NCI-H748 (cell line): Measurements from ENCODE around the gene FNBP1L.

Source experiments
- DNase-seq: peaks from one replicate; lab custom pipeline; 2025; ENCODE audit not compliant: unreplicated experiment; lab: John Stamatoyannopoulos, UW

The FNBP1L gene

GRCh38 chr1:93447481-93448291, at the start of gene FNBP1L:
FNBP1L (plus strand) TSS chr1:93448118; CDS start chr1:93448282, 164 bp downstream.
- peak; percentile 87 for DNase-seq

- no peak for DNase-seq
Observed at GRCh38 chr1:93399781-93400180, 48.1 kb upstream of the FNBP1L start.

- no peak for DNase-seq
Observed at GRCh38 chr1:93408203-93408602, 39.7 kb upstream of the FNBP1L start.

GRCh38 chr1:93411000-93411399, 36.9 kb upstream of the FNBP1L start:
- no peak for DNase-seq

GRCh38 chr1:93414749-93415148, 33.2 kb upstream of the FNBP1L start:
- no peak for DNase-seq

GRCh38 chr1:93415296-93415695, 32.6 kb upstream of the FNBP1L start:
- DNase-seq, result no peak

- DNase-seq, result no peak
Observed at GRCh38 chr1:93416183-93416582, 31.7 kb upstream of the FNBP1L start.

GRCh38 chr1:93419344-93419743, 28.6 kb upstream of the FNBP1L start:
- no peak for DNase-seq

- DNase-seq, result no peak
Observed at GRCh38 chr1:93420400-93420799, 27.5 kb upstream of the FNBP1L start.

- DNase-seq, result no peak
Observed at GRCh38 chr1:93426181-93426580, 21.7 kb upstream of the FNBP1L start.

- DNase-seq, result no peak
Observed at GRCh38 chr1:93427656-93428055, 20.3 kb upstream of the FNBP1L start.

GRCh38 chr1:93433407-93433961, 14.4 kb upstream of the FNBP1L start:
- DNase-seq, result peak; percentile 36

- no peak for DNase-seq
Observed at GRCh38 chr1:93434088-93434487, 13.8 kb upstream of the FNBP1L start.

- no peak for DNase-seq
Observed at GRCh38 chr1:93434987-93435386, 12.9 kb upstream of the FNBP1L start.

GRCh38 chr1:93435443-93435842, 12.5 kb upstream of the FNBP1L start:
- DNase-seq, result no peak

GRCh38 chr1:93436496-93436895, 11.4 kb upstream of the FNBP1L start:
- DNase-seq, result no peak

GRCh38 chr1:93437976-93438605, 9.8 kb upstream of the FNBP1L start:
- peak; percentile 45 for DNase-seq

- DNase-seq, result no peak
Observed at GRCh38 chr1:93438716-93439115, 9.2 kb upstream of the FNBP1L start.

- no peak for DNase-seq
Observed at GRCh38 chr1:93440272-93440671, 7.6 kb upstream of the FNBP1L start.

- DNase-seq, result no peak
Observed at GRCh38 chr1:93440706-93441105, 7.2 kb upstream of the FNBP1L start.

- no peak for DNase-seq
Observed at GRCh38 chr1:93441589-93441988, 6.3 kb upstream of the FNBP1L start.

GRCh38 chr1:93442008-93442666, 5.8 kb upstream of the FNBP1L start:
- no peak for DNase-seq
